Upper lobe of right lung (tissue), 1 donor: ENCODE results near the gene HSPB6. TPM values are rescaled to one million over a fixed set of nuclear protein-coding genes. Genes with fewer than 3 reads are reported as not detected.

ENCODE experiments used
- ATAC-seq: fragments of 200-7000 bp; cut with Tn5 transposase; one replicate; pipeline ENCODE4 v1.9.1; 2020; ENCODE audit warnings: mild to moderate bottlenecking, moderate library complexity
- DNase-seq: peaks from one replicate; pipeline ENCODE4 v3.0.0-alpha.2; 2020
- H3K27ac ChIP-seq: fragments of 200-600 bp; one replicate; pipeline ENCODE4 v1.8.0; 2022
- H3K27me3 ChIP-seq: fragments of 200-600 bp; one replicate; pipeline ENCODE4 v1.8.0; 2022; ENCODE audit warnings: mild to moderate bottlenecking
- H3K36me3 ChIP-seq: fragments of 200-600 bp; one replicate; pipeline ENCODE4 v1.8.0; 2022
- H3K4me1 ChIP-seq: fragments of 200-600 bp; one replicate; pipeline ENCODE4 v1.8.0; 2022
- H3K4me3 ChIP-seq: fragments of 200-600 bp; one replicate; pipeline ENCODE4 v1.8.0; 2022; ENCODE audit warnings: mild to moderate bottlenecking
- H3K9me3 ChIP-seq: fragments of 200-600 bp; one replicate; pipeline ENCODE4 v1.8.0; 2022
- CTCF ChIP-seq: fragments of 200-600 bp; IDR thresholded peaks from one replicate; pipeline ENCODE4 v1.8.0; 2022; ENCODE audit warnings: antibody characterized with exemption
- intact Hi-C: fragments of 100-400 bp; cut with DNase I; formaldehyde crosslinking; loops from one replicate; pipeline ENCODE4 v1.11.0; 2022
- total RNA-seq: library from RNA; stranded (reverse); fragmentation: NEBNext Ultra II Directional; extraction: Animal tissue kit (Norgen Biotek cat#: 25700); gene quantifications from one replicate; pipeline ENCODE4 v1.2.1, GENCODE V29; 2021
- donor health status: DM: no; HTN: yes; CAD: no; lungs with severe emphysema.

The HSPB6 gene
- total RNA-seq, 1 donor from 2014 or later, result 41.3 TPM

GRCh38 chr19:35751839-35752745 is 4.7 kb downstream of the HSPB6 start:
- Histone ChIP-seq H3K27me3 (no peaks in the 10 kb centered on the region), H3K9me3 (no peaks in the 10 kb centered on the region), H3K4me1 (peaks cover 19% of the 10 kb centered on the region), H3K36me3 (peaks cover 30% of the 10 kb centered on the region), H3K4me3 (no peak overlapping the region), H3K27ac (no peak overlapping the region)
- DNase-seq, result no peak
- TF ChIP-seq CTCF, result no peak
- intact Hi-C loops, result no loop called here
- no peak for ATAC-seq

GRCh38 chr19:35750167-35750566 is 6.7 kb downstream of the HSPB6 start:
- no peak for DNase-seq
- H3K4me1 ChIP-seq, result peaks cover 25% of the 10 kb centered on the region
- H3K27me3 ChIP-seq, result no peaks in the 10 kb centered on the region
- peaks cover 30% of the 10 kb centered on the region for H3K36me3 ChIP-seq
- H3K9me3 ChIP-seq, result no peaks in the 10 kb centered on the region
- intact Hi-C loops, result no loop called here
- no peak overlapping the region for H3K4me3 ChIP-seq
- no peak overlapping the region for H3K27ac ChIP-seq
- no peak for TF ChIP-seq CTCF
- ATAC-seq, result no peak

GRCh38 chr19:35748106-35749020 is 8.5 kb downstream of the HSPB6 start, which contains the start of gene LIN37:
Gene LIN37, plus strand, starts transcription at chr19:35748576. Its CDS starts 149 bp downstream, at chr19:35748725.
- intact Hi-C loops, result no loop called here
- Histone ChIP-seq H3K4me1 (peaks cover 32% of the 10 kb centered on the region), H3K27ac (peak within 1 kb of the TSS; percentile 81), H3K9me3 (no peaks in the 10 kb centered on the region), H3K4me3 (peak within 1 kb of the TSS; percentile 99), H3K36me3 (peaks cover 20% of the 10 kb centered on the region), H3K27me3 (no peaks in the 10 kb centered on the region)
- peak; percentile 91 for ATAC-seq
- DNase-seq, result peak; percentile 99
- TF ChIP-seq CTCF, result no peak

- Histone ChIP-seq H3K36me3 (peaks cover 2% of the 10 kb centered on the region), H3K9me3 (no peaks in the 10 kb centered on the region), H3K27me3 (no peaks in the 10 kb centered on the region), H3K4me3 (peak overlapping the region; percentile 93), H3K27ac (peak overlapping the region; percentile 100), H3K4me1 (peaks cover 35% of the 10 kb centered on the region)
- no peak for TF ChIP-seq CTCF
- DNase-seq, result no peak
- intact Hi-C loops, result no loop called here
- ATAC-seq, result no peak
Measured at GRCh38 chr19:35746531-35746930, 10.3 kb downstream of the HSPB6 start.

- DNase-seq (no peak), ATAC-seq (no peak)
- H3K27me3 ChIP-seq, result no peaks in the 10 kb centered on the region
- peak overlapping the region; percentile 100 for H3K27ac ChIP-seq
- peak overlapping the region; percentile 93 for H3K4me3 ChIP-seq
- peaks cover 37% of the 10 kb centered on the region for H3K4me1 ChIP-seq
- H3K36me3 ChIP-seq, result no peaks in the 10 kb centered on the region
- intact Hi-C loops, result no loop called here
- H3K9me3 ChIP-seq, result no peaks in the 10 kb centered on the region
- TF ChIP-seq CTCF, result no peak
Measured at GRCh38 chr19:35746087-35746462, 10.8 kb downstream of the HSPB6 start.
